ENCODE results near the gene MTR.

Gene MTR

DNA sequence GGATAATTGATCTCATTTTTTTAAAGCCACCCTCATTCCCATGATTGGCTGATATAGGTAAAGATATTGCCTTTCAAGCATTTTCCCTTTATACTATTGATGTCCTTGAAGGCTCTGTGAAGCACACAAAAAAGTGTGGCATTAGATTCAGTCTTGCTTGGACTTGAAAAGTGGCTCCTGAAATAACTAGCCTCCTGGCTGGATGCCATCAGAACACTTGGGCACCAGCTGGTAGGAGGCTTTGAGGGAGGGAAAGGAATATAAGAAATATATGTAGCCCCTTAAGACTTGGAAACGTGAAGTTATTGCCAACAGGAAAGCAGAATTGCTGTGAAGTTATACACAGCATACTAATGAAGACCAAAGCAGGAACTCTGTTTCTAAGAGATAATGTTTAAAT is 14.1 kb downstream of the MTR start:
- peaks cover 41% of the 10 kb centered on the region for H3K36me3 ChIP-seq (ENCODE audit: insufficient read depth, low read length)

DNA sequence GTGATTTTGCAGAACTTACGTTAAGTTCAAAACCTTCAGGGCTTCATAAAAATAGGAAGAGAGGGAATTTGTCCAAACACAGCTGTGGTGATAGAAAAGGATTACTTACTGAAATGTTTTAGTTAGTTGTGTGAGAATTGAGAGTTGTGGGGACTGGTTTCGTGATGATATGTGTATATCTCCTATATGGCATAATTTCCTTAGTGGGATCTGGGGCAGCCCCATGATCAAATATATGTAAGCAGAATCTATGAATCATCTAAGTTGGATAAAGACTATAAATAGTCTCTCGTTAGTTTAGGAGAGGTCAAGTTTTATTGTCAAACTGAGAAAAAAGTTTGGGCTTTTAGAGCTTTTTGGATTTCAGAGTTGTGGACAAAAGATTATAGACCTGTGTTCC is 14.9 kb downstream of the MTR start:
- H3K4me1 ChIP-seq (ENCODE audit: insufficient read depth, low read length) = no peaks in the 10 kb centered on the region
- H3K27ac ChIP-seq (ENCODE audit: low read depth, low read length) = no peak overlapping the region
- no peaks in the 10 kb centered on the region for H3K27me3 ChIP-seq (ENCODE audit: control insufficient read depth in 1 of 2, insufficient read depth in 2 of 2, low read length in 2 of 2)
- H3K9me3 ChIP-seq (ENCODE audit: low read length) = no peaks in the 10 kb centered on the region
- no peak overlapping the region for H3K9ac ChIP-seq (ENCODE audit: low read length)
- peaks cover 47% of the 10 kb centered on the region for H3K36me3 ChIP-seq (ENCODE audit: insufficient read depth, low read length)
- no peak overlapping the region for H3K4me3 ChIP-seq (ENCODE audit: low read depth in 1 of 2, low read length in 2 of 2)

More for the DNA sequence above, 14.1 kb downstream of the MTR start:
- Histone ChIP-seq H3K9me3 (ENCODE audit: low read length) (no peaks in the 10 kb centered on the region), H3K4me3 (ENCODE audit: low read depth in 1 of 2, low read length in 2 of 2) (no peak overlapping the region), H3K4me1 (ENCODE audit: insufficient read depth, low read length) (no peaks in the 10 kb centered on the region), H3K27ac (ENCODE audit: low read depth, low read length) (no peak overlapping the region), H3K9ac (ENCODE audit: low read length) (no peak overlapping the region), H3K27me3 (ENCODE audit: control insufficient read depth in 1 of 2, insufficient read depth in 2 of 2, low read length in 2 of 2) (no peaks in the 10 kb centered on the region)

DNA sequence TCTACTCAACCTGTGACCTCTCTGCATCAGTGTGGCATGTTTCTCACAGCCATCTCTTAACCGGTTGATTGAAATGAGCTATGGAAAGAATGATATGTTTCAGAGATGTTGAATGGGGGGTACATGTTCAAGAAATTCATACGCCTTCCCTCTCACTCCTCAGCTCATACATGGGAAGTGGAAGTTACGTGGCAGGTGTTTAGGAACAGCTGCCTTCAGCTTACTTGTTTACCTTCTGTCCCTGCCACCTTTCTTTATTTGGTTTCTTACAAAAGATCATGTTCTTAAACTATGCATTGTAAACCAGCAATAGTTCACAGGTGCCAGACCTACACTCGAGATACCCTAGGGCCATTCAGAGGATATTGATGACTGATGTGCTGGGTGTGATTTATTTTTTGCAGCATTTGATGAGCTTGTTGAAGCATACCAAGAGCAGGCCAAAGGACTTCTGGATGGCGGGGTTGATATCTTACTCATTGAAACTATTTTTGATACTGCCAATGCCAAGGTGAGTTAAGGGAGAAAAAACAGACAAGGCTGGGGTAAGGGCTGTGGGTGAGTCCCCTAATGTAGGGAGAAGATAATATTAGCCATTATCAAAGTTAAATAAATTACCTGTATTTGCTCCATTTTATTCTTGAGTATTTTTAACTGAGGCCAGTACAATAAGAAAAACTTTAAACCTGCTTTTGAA is 17.4 kb downstream of the MTR start:
- no peaks in the 10 kb centered on the region for H3K4me1 ChIP-seq (ENCODE audit: insufficient read depth, low read length)
- H3K9ac ChIP-seq (ENCODE audit: low read length) = no peak overlapping the region
- H3K4me3 ChIP-seq (ENCODE audit: low read depth in 1 of 2, low read length in 2 of 2) = no peak overlapping the region
- no peak overlapping the region for H3K27ac ChIP-seq (ENCODE audit: low read depth, low read length)
- no peaks in the 10 kb centered on the region for H3K9me3 ChIP-seq (ENCODE audit: low read length)
- H3K36me3 ChIP-seq (ENCODE audit: insufficient read depth, low read length) = peaks cover 49% of the 10 kb centered on the region
- no peaks in the 10 kb centered on the region for H3K27me3 ChIP-seq (ENCODE audit: control insufficient read depth in 1 of 2, insufficient read depth in 2 of 2, low read length in 2 of 2)

DNA sequence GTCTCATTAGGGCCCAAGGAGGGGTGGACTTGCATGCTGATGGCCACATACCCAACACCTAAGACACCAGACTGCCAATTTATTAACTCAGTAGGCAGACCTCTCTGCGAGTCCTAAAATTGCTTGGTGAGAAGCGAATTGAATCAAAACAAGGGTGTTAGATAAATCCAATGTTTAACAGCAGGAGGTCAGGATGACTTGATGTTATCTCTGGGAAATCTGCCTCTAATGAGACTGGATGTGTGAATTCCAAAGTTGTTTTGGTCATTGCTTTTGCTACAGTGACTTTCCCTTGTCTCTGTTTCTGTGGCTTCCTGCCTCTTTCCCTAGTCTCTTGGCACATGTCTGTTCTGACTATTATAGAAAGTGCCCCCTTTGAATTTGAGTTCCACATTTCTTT is 20.8 kb downstream of the MTR start:
- H3K36me3 ChIP-seq (ENCODE audit: insufficient read depth, low read length) = peaks cover 60% of the 10 kb centered on the region
- no peaks in the 10 kb centered on the region for H3K9me3 ChIP-seq (ENCODE audit: low read length)
- H3K27ac ChIP-seq (ENCODE audit: low read depth, low read length) = no peak overlapping the region
- no peaks in the 10 kb centered on the region for H3K27me3 ChIP-seq (ENCODE audit: control insufficient read depth in 1 of 2, insufficient read depth in 2 of 2, low read length in 2 of 2)
- no peak overlapping the region for H3K4me3 ChIP-seq (ENCODE audit: low read depth in 1 of 2, low read length in 2 of 2)
- H3K4me1 ChIP-seq (ENCODE audit: insufficient read depth, low read length) = no peaks in the 10 kb centered on the region
- no peak overlapping the region for H3K9ac ChIP-seq (ENCODE audit: low read length)

DNA sequence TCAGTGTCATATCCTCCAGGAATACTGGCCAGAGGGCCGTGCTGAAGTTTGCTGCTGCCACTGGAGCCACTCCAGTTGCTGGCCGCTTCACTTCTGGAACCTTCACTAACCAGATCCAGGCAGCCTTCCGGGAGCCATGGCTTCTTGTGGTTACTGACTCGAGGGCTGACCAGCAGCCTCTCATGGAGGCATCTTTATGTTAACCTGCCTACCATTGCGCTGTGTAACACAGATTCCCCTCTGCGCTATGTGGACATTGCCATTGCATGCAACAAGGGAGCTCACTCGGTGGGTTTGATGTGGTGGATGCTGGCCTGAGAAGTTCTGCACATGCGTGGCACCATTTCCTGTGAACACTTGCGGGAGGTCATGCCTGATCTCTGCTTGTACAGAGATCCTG is 24.8 kb downstream of the MTR start:
- Histone ChIP-seq H3K36me3 (ENCODE audit: insufficient read depth, low read length) (peaks cover 41% of the 10 kb centered on the region), H3K4me3 (ENCODE audit: low read depth in 1 of 2, low read length in 2 of 2) (no peak overlapping the region), H3K9me3 (ENCODE audit: low read length) (no peaks in the 10 kb centered on the region), H3K27me3 (ENCODE audit: control insufficient read depth in 1 of 2, insufficient read depth in 2 of 2, low read length in 2 of 2) (no peaks in the 10 kb centered on the region), H3K27ac (ENCODE audit: low read depth, low read length) (no peak overlapping the region), H3K4me1 (ENCODE audit: insufficient read depth, low read length) (no peaks in the 10 kb centered on the region), H3K9ac (ENCODE audit: low read length) (no peak overlapping the region)

DNA sequence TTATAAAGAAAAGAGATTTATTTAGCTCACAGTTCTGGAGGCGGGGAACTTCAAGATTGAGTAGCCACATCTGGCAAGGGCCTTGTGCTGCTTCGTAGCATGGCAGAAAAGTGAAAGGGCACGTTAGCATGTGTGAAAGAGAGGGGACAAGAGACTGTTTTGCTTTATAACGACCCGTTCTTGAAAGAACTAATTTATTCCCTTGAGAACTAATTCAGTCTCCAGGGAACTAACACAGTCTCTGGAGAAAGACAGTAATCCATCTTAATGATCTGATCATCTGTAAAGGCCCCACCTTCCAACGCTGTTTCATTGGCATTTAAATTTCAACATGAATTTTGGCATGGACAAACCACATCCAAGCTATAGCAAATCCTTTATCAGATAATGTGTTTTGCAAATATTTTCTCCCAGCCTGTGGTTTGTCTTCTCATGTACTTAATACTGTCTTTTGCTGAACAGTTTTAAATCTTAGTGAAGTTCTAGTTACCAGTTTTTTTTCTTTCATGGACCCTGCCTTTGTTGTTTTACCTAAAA is 26.1 kb downstream of the MTR start:
- no peak overlapping the region for H3K27ac ChIP-seq (ENCODE audit: low read depth, low read length)
- H3K4me1 ChIP-seq (ENCODE audit: insufficient read depth, low read length) = no peaks in the 10 kb centered on the region
- H3K27me3 ChIP-seq (ENCODE audit: control insufficient read depth in 1 of 2, insufficient read depth in 2 of 2, low read length in 2 of 2) = no peaks in the 10 kb centered on the region
- no peaks in the 10 kb centered on the region for H3K9me3 ChIP-seq (ENCODE audit: low read length)
- no peak overlapping the region for H3K4me3 ChIP-seq (ENCODE audit: low read depth in 1 of 2, low read length in 2 of 2)
- H3K9ac ChIP-seq (ENCODE audit: low read length) = no peak overlapping the region
- H3K36me3 ChIP-seq (ENCODE audit: insufficient read depth, low read length) = peaks cover 41% of the 10 kb centered on the region

DNA sequence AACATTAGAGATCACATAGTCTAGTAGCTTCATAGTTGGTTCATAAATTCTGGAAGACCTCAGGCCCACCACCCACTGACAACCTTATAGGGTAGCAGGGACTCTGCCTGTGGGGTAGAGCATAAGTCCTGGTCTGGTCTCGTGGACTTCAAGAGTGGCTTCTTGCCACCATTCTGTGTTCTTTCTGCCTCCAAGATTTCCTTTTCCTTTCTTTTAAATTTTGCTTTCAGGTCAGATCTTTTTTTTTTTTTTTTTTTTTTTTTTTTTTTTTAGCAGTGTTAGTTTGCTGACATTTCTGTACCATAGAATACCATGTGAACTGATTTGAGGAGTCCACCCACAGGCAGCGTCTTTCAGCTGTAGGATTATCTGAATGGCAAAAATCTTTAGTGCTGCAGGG is 28.5 kb downstream of the MTR start:
- peaks cover 58% of the 10 kb centered on the region for H3K36me3 ChIP-seq (ENCODE audit: insufficient read depth, low read length)
- H3K9ac ChIP-seq (ENCODE audit: low read length) = no peak overlapping the region
- no peaks in the 10 kb centered on the region for H3K4me1 ChIP-seq (ENCODE audit: insufficient read depth, low read length)
- H3K9me3 ChIP-seq (ENCODE audit: low read length) = no peaks in the 10 kb centered on the region
- no peaks in the 10 kb centered on the region for H3K27me3 ChIP-seq (ENCODE audit: control insufficient read depth in 1 of 2, insufficient read depth in 2 of 2, low read length in 2 of 2)
- no peak overlapping the region for H3K4me3 ChIP-seq (ENCODE audit: low read depth in 1 of 2, low read length in 2 of 2)
- H3K27ac ChIP-seq (ENCODE audit: low read depth, low read length) = no peak overlapping the region

DNA sequence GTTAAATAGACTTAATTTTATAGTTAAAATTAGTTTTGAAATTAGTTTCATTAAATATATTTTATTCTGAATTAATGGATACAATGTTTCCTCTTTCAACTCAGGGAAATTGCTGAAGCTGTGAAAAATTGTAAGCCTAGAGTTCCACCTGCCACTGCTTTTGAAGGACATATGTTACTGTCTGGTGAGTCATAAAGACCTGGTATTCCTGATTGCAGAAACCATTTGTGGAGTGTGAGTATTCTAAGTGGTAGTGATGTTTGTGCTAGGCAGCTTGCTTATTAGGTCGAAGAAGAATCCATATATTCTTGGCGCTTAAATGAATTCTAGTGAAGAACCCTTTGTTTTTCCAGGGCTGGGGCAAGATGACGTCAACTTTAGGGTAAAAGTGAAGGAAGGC is 34.0 kb downstream of the MTR start:
- Histone ChIP-seq H3K27ac (ENCODE audit: low read depth, low read length) (no peak overlapping the region), H3K9me3 (ENCODE audit: low read length) (no peaks in the 10 kb centered on the region), H3K27me3 (ENCODE audit: control insufficient read depth in 1 of 2, insufficient read depth in 2 of 2, low read length in 2 of 2) (no peaks in the 10 kb centered on the region), H3K9ac (ENCODE audit: low read length) (no peak overlapping the region), H3K4me1 (ENCODE audit: insufficient read depth, low read length) (no peaks in the 10 kb centered on the region), H3K36me3 (ENCODE audit: insufficient read depth, low read length) (peaks cover 77% of the 10 kb centered on the region), H3K4me3 (ENCODE audit: low read depth in 1 of 2, low read length in 2 of 2) (no peak overlapping the region)

DNA sequence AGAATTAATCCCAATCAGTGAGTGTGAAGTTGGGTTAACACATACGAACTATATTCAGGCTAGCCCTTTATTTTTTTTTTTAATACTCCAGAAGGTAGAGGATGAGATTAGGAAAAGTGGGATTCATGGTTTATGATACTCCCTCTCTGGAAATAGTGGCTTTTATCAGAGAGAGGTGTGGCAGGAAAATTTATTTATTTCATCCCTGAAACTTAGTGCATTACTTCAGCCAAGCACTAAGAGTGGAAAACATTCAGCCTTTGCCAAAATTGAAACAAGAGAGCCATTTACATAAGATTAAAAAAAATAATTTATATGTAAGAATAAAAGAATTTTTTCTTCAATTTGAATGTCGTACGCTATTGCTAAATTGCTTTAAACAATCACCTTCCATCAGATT is 35.0 kb downstream of the MTR start:
- Histone ChIP-seq H3K9me3 (ENCODE audit: low read length) (no peaks in the 10 kb centered on the region), H3K27me3 (ENCODE audit: control insufficient read depth in 1 of 2, insufficient read depth in 2 of 2, low read length in 2 of 2) (no peaks in the 10 kb centered on the region), H3K4me1 (ENCODE audit: insufficient read depth, low read length) (no peaks in the 10 kb centered on the region), H3K36me3 (ENCODE audit: insufficient read depth, low read length) (peaks cover 69% of the 10 kb centered on the region), H3K9ac (ENCODE audit: low read length) (no peak overlapping the region), H3K4me3 (ENCODE audit: low read depth in 1 of 2, low read length in 2 of 2) (no peak overlapping the region), H3K27ac (ENCODE audit: low read depth, low read length) (no peak overlapping the region)

DNA sequence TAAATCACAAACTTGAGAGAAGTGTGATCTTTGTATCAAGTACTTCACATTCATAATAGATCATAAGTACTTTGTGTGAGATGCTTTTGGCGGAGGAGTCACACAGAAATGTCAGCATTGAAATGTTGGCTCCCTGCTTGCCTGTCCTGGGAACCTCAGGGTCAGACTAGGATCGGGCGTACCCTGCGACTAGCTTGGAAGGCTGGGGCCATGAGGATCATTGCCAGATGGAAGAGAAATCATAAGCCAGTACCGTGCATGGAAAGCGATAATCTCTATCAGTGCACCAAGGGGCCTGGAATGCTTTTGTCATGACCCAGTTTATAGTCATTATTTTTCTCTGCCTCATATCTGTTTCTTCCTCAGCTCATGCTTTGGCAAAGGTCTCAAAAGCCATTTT is 35.5 kb downstream of the MTR start:
- H3K9ac ChIP-seq (ENCODE audit: low read length) = no peak overlapping the region
- no peak overlapping the region for H3K27ac ChIP-seq (ENCODE audit: low read depth, low read length)
- no peaks in the 10 kb centered on the region for H3K4me1 ChIP-seq (ENCODE audit: insufficient read depth, low read length)
- no peak overlapping the region for H3K4me3 ChIP-seq (ENCODE audit: low read depth in 1 of 2, low read length in 2 of 2)
- no peaks in the 10 kb centered on the region for H3K9me3 ChIP-seq (ENCODE audit: low read length)
- no peaks in the 10 kb centered on the region for H3K27me3 ChIP-seq (ENCODE audit: control insufficient read depth in 1 of 2, insufficient read depth in 2 of 2, low read length in 2 of 2)
- peaks cover 65% of the 10 kb centered on the region for H3K36me3 ChIP-seq (ENCODE audit: insufficient read depth, low read length)

DNA sequence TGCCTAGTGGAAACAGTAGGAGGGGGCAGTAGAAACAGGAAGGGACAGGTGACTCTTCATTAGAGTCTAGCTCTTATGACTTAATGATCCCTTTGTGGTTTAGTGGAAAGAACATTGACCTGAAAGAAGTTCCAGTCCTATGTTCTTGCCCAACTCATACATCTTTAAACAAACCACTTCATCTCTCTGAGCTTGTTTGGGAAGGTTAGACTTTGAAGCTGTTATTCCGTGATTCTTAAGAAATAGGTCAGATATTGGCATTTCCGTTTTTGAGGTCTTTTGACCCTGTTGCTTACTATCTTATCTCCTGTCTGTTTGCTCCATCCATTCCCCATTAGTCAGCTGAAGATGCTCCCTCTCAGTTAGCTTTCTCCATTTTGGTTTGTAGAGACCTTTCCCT is 38.5 kb downstream of the MTR start:
- Histone ChIP-seq H3K9me3 (ENCODE audit: low read length) (no peaks in the 10 kb centered on the region), H3K4me1 (ENCODE audit: insufficient read depth, low read length) (no peaks in the 10 kb centered on the region), H3K27me3 (ENCODE audit: control insufficient read depth in 1 of 2, insufficient read depth in 2 of 2, low read length in 2 of 2) (no peaks in the 10 kb centered on the region), H3K36me3 (ENCODE audit: insufficient read depth, low read length) (peaks cover 64% of the 10 kb centered on the region), H3K4me3 (ENCODE audit: low read depth in 1 of 2, low read length in 2 of 2) (no peak overlapping the region), H3K9ac (ENCODE audit: low read length) (no peak overlapping the region), H3K27ac (ENCODE audit: low read depth, low read length) (no peak overlapping the region)

DNA sequence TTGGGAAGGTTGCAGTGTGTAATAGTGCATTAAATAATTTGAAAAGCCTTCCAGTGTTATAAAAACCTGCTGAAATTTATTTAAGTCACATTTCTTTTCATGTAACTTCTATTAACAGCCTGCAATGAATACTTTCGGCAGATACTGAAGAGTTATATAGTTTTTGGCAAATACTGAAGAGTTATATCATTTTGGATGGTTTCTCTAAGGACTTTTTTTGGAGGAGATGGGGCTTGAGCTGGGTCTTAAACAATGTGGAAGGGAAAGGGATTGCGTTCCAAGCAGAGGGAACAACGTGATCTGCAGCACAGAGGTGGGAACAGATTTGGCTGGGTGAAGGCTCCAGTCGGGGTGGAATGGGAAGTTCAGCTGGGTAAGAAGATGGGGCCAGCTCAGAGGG is 39.8 kb downstream of the MTR start:
- no peak overlapping the region for H3K4me3 ChIP-seq (ENCODE audit: low read depth in 1 of 2, low read length in 2 of 2)
- H3K4me1 ChIP-seq (ENCODE audit: insufficient read depth, low read length) = no peaks in the 10 kb centered on the region
- no peaks in the 10 kb centered on the region for H3K9me3 ChIP-seq (ENCODE audit: low read length)
- H3K27me3 ChIP-seq (ENCODE audit: control insufficient read depth in 1 of 2, insufficient read depth in 2 of 2, low read length in 2 of 2) = no peaks in the 10 kb centered on the region
- H3K36me3 ChIP-seq (ENCODE audit: insufficient read depth, low read length) = peaks cover 62% of the 10 kb centered on the region
- no peak overlapping the region for H3K27ac ChIP-seq (ENCODE audit: low read depth, low read length)
- no peak overlapping the region for H3K9ac ChIP-seq (ENCODE audit: low read length)
